ENCODE measurements around the gene SEC22A.

SEC22A gene

DNA sequence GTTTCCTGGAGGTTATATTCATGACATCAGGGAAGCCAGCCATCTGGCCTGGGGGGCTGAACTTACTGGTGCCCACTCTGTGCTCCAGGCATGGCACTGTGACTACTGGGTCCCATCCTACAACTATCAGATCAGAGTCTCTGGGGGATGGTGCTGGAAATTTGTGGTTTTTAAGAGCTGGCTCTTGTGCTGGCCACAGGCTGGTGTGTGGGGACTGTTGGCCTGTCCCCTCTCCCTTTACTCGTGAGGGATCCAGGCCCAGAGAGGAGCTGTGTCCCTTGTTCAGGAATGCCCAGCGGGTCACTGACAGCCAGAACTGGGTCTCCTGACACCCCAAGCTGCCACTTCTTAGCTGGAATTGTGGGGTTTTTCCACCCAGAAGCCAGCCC lies 44.5 kb upstream of the SEC22A start:
- TF ChIP-seq BHLHE40 (IDR thresholded peaks at IDR 0.05; ENCODE audit: borderline replicate concordance): no peak
- TF ChIP-seq ZNF384 (IDR thresholded peaks at IDR 0.05): no peak
- TF ChIP-seq FOXA1 (IDR thresholded peaks at IDR 0.05): no peak
- no peak for TF ChIP-seq FOXM1 (IDR thresholded peaks at IDR 0.05; ENCODE audit: borderline replicate concordance)
- no peak for TF ChIP-seq L3MBTL2 (conservative IDR thresholded peaks at IDR 0.05)
- TF ChIP-seq, protein P1, sequence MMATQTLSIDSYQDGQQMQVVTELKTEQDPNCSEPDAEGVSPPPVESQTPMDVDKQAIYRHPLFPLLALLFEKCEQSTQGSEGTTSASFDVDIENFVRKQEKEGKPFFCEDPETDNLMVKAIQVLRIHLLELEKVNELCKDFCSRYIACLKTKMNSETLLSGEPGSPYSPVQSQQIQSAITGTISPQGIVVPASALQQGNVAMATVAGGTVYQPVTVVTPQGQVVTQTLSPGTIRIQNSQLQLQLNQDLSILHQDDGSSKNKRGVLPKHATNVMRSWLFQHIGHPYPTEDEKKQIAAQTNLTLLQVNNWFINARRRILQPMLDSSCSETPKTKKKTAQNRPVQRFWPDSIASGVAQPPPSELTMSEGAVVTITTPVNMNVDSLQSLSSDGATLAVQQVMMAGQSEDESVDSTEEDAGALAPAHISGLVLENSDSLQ (IDR thresholded peaks at IDR 0.05): no peak
- no peak for TF ChIP-seq SP1 (IDR thresholded peaks at IDR 0.05)
- TF ChIP-seq NFRKB (IDR thresholded peaks at IDR 0.05): no peak
- no peak for TF ChIP-seq ELF4 (IDR thresholded peaks at IDR 0.05)
- no peak for TF ChIP-seq SUZ12 (IDR thresholded peaks at IDR 0.05)
- no peak for TF ChIP-seq TARDBP (IDR thresholded peaks at IDR 0.05)
- TF ChIP-seq FOXK2 (IDR thresholded peaks at IDR 0.05): no peak
- TF ChIP-seq HDGF (IDR thresholded peaks at IDR 0.05; ENCODE audit: borderline replicate concordance): no peak
- TF ChIP-seq ARNT (IDR thresholded peaks at IDR 0.05): no peak
- TF ChIP-seq LEF1 (IDR thresholded peaks at IDR 0.05; ENCODE audit: borderline replicate concordance): no peak
- no peak for TF ChIP-seq CTBP1 (IDR thresholded peaks at IDR 0.05; ENCODE audit: borderline replicate concordance)
- CTCF ChIA-PET: no interaction called here
- POLR2A ChIA-PET: interaction anchor here (1.6 kb wide), 1 partner anchor 44 kb away, joined by 5 read pairs; the partner anchor contains the start of gene SEC22A
- no peak for DNase-seq (ENCODE audit: extremely low spot score)

DNA sequence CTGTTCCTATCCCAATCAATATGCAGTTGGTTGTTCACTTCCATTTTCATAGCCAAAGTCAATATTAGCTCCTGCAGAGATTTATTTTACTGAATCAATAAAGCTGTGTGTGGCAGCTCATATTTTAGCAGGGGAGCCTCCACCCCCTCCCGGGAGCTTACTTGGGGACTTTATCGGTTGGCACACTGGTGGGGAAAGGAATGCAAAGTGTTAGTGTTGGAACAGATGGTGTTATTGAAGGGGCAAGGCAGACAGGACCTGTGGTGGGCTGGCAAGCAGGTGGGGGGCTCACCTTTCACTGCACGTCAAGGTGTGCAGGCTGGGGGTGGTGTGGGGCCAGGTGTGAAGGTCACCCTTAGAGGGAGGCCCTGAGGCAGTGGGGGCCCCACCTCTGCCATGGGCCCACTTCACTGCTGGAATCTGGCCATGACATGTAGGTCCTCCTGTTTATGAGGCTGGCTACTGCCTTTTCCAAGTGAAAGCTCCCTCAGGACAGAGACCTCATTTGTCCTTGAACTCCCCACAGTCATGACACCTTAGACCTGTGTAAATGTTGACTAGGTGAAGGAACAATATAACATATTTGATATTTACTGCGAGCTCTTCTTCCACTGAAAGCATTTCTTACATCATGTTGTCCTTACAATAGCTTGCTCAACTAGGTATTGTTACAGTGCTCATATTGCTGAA lies 44.0 kb upstream of the SEC22A start:
- peak; percentile 1 for DNase-seq (ENCODE audit: extremely low spot score)
- ChIA-PET CTCF (no interaction called here), POLR2A (interaction anchor here (1.6 kb wide), 1 partner anchor 44 kb away, joined by 5 read pairs; the partner anchor contains the start of gene SEC22A)

DNA sequence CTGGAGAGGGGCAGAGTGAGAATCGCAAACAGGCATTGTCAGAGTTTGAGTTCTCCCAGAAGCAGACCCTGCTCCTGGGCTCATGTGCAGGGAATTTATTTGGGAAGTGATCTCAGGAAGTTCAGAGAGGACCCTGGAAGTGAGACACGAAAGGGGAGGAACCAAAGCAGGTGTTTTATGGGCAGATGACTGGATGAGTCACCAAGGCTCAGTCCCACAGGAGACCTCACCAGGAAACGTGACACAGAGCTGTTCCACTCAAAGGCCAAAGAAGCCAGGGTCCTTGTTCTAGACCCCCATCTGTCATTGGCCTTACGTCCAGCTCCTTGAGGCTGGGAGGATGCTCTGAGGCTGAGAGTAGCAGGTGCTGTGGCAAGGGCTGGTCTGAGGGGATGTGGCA lies 43.4 kb upstream of the SEC22A start:
- POLR2A ChIA-PET: interaction anchor here (1.6 kb wide), 1 partner anchor 43 kb away, joined by 5 read pairs; the partner anchor contains the start of gene SEC22A

More for the DNA sequence above, 44.0 kb upstream of the SEC22A start:
- TF ChIP-seq L3MBTL2 (conservative IDR thresholded peaks at IDR 0.05) (no peak), ARNT (IDR thresholded peaks at IDR 0.05) (no peak), SP1 (IDR thresholded peaks at IDR 0.05) (no peak), BHLHE40 (IDR thresholded peaks at IDR 0.05; ENCODE audit: borderline replicate concordance) (no peak), FOXK2 (IDR thresholded peaks at IDR 0.05) (no peak), TARDBP (IDR thresholded peaks at IDR 0.05) (no peak), FOXM1 (IDR thresholded peaks at IDR 0.05; ENCODE audit: borderline replicate concordance) (no peak), LEF1 (IDR thresholded peaks at IDR 0.05; ENCODE audit: borderline replicate concordance) (no peak), CTBP1 (IDR thresholded peaks at IDR 0.05; ENCODE audit: borderline replicate concordance) (no peak), ZNF384 (IDR thresholded peaks at IDR 0.05) (no peak), SUZ12 (IDR thresholded peaks at IDR 0.05) (no peak), ELF4 (IDR thresholded peaks at IDR 0.05) (no peak), NFRKB (IDR thresholded peaks at IDR 0.05) (no peak), HDGF (IDR thresholded peaks at IDR 0.05; ENCODE audit: borderline replicate concordance) (no peak)
- TF ChIP-seq, protein P1 (IDR thresholded peaks at IDR 0.05): no peak

DNA sequence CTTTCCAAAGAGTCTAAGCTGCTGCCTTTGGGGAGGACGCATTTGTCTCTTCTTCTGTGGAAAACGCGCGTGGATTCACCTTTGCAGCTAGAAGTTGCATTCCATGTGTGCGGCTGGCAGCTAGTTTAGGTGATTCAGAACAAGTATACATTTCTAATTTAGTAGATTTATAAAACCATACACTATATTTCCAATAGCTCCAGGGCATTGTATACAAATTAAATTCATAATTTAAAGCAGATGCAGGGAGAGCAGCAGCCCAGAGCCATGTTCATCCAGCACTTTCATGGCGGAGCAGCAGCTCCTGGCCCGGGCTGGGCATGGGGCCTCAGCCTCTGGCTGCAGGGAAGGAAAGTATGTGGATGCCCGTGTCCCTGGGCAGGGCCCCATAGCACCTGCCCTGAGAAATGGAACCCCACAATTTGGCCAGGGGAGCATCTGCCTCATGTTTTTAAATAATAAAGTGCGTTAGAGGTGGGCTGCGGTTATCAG lies 42.8 kb upstream of the SEC22A start:
- ChIA-PET POLR2A (no interaction called here), CTCF (no interaction called here)
- no peak for TF ChIP-seq SP1 (IDR thresholded peaks at IDR 0.05)
- TF ChIP-seq SUZ12 (IDR thresholded peaks at IDR 0.05): no peak
- TF ChIP-seq TARDBP (IDR thresholded peaks at IDR 0.05): no peak
- TF ChIP-seq, protein P1 (IDR thresholded peaks at IDR 0.05): no peak
- peak; percentile 1 for DNase-seq (ENCODE audit: extremely low spot score)

More for the DNA sequence above, 43.4 kb upstream of the SEC22A start:
- DNase-seq (ENCODE audit: extremely low spot score): peak; percentile 4
- TF ChIP-seq FOXA1 (IDR thresholded peaks at IDR 0.05) (no peak), NFRKB (IDR thresholded peaks at IDR 0.05) (no peak), FOXK2 (IDR thresholded peaks at IDR 0.05) (no peak), ARNT (IDR thresholded peaks at IDR 0.05) (no peak), SUZ12 (IDR thresholded peaks at IDR 0.05) (no peak), FOXM1 (IDR thresholded peaks at IDR 0.05; ENCODE audit: borderline replicate concordance) (no peak), L3MBTL2 (conservative IDR thresholded peaks at IDR 0.05) (no peak), ZNF384 (IDR thresholded peaks at IDR 0.05) (no peak), LEF1 (IDR thresholded peaks at IDR 0.05; ENCODE audit: borderline replicate concordance) (no peak), BHLHE40 (IDR thresholded peaks at IDR 0.05; ENCODE audit: borderline replicate concordance) (no peak), TARDBP (IDR thresholded peaks at IDR 0.05) (no peak), SP1 (IDR thresholded peaks at IDR 0.05) (no peak), ELF4 (IDR thresholded peaks at IDR 0.05) (no peak), CTBP1 (IDR thresholded peaks at IDR 0.05; ENCODE audit: borderline replicate concordance) (no peak), HDGF (IDR thresholded peaks at IDR 0.05; ENCODE audit: borderline replicate concordance) (no peak)
- TF ChIP-seq, protein P1 (IDR thresholded peaks at IDR 0.05): no peak
- CTCF ChIA-PET: no interaction called here

DNA sequence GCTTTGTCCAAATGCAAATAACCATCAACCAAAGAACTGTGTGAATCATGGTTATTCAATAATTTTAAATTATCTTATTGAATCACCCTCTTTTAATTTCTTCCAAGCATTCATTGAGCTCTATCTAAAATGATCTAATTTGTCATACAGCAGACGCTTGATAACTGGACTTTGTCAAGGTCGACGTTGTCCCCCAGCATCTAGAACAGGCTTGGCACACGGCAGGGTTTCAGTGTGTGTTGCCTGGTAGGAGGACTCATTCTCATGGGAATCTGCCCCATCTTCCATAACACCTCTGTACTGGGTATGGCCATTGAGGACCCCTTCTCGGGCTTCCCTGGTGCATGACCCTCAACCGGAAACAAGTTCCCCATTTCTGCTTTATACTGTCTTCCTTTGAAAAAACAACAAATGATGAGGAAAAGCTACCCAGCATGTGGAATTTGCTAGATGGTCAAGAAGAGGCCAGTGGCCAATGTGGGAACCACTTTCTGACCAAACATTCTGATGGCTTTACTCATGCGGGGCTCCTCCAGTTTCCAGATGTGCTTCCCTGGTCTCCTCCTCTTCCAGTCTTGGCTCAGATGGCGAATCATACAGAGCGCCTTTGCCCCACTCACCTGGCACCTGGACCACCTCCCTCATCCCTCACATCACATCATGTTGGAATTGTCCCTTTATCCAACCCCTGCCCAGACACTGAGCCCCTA lies 41.7 kb upstream of the SEC22A start:
- no peak for TF ChIP-seq FOXK2 (IDR thresholded peaks at IDR 0.05)
- no peak for TF ChIP-seq FOXM1 (IDR thresholded peaks at IDR 0.05; ENCODE audit: borderline replicate concordance)
- TF ChIP-seq CTBP1 (IDR thresholded peaks at IDR 0.05; ENCODE audit: borderline replicate concordance): no peak
- TF ChIP-seq BHLHE40 (IDR thresholded peaks at IDR 0.05; ENCODE audit: borderline replicate concordance): no peak
- TF ChIP-seq TARDBP (IDR thresholded peaks at IDR 0.05): no peak
- no peak for TF ChIP-seq SUZ12 (IDR thresholded peaks at IDR 0.05)
- no peak for TF ChIP-seq NFRKB (IDR thresholded peaks at IDR 0.05)
- no peak for TF ChIP-seq ELF4 (IDR thresholded peaks at IDR 0.05)
- TF ChIP-seq LEF1 (IDR thresholded peaks at IDR 0.05; ENCODE audit: borderline replicate concordance): no peak
- TF ChIP-seq ARNT (IDR thresholded peaks at IDR 0.05): no peak
- no peak for TF ChIP-seq HDGF (IDR thresholded peaks at IDR 0.05; ENCODE audit: borderline replicate concordance)
- no peak for TF ChIP-seq SP1 (IDR thresholded peaks at IDR 0.05)
- POLR2A ChIA-PET: no interaction called here
- CTCF ChIA-PET: no interaction called here
- DNase-seq (ENCODE audit: extremely low spot score): peak; percentile 2

Measured in HEK293T (cell line).